ENCODE data around the gene MYO3A.

Gene MYO3A

DNA sequence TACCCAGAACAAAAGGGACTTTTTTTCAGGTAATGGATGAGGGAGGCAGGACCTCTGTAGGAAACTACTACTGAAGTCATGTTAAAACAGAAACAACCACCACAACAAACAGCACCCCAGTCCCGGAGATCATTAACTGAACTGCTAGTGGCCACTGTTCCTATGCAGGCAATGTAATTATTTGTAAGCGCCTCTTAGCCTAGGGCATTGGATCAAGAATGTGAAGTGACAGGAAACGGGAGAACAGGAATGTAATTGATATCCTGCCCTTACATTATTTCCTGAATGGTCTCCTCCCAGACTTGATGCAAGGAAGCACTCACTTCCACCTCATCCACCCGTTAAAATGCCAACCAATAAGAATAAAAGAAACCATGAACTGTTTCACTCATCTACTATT, 265.8 kb downstream of the MYO3A start:
- no peak for DNase-seq (ENCODE audit: low read depth, low spot score)
- CTCF ChIA-PET: no interaction called here
- no peak overlapping the region for H3K4me3 ChIP-seq (ENCODE audit: low read depth, low read length)
- TF ChIP-seq, protein P1, sequence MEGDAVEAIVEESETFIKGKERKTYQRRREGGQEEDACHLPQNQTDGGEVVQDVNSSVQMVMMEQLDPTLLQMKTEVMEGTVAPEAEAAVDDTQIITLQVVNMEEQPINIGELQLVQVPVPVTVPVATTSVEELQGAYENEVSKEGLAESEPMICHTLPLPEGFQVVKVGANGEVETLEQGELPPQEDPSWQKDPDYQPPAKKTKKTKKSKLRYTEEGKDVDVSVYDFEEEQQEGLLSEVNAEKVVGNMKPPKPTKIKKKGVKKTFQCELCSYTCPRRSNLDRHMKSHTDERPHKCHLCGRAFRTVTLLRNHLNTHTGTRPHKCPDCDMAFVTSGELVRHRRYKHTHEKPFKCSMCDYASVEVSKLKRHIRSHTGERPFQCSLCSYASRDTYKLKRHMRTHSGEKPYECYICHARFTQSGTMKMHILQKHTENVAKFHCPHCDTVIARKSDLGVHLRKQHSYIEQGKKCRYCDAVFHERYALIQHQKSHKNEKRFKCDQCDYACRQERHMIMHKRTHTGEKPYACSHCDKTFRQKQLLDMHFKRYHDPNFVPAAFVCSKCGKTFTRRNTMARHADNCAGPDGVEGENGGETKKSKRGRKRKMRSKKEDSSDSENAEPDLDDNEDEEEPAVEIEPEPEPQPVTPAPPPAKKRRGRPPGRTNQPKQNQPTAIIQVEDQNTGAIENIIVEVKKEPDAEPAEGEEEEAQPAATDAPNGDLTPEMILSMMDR (IDR thresholded peaks at IDR 0.05; ENCODE audit: insufficient read depth, low read length, missing control alignments): no peak
- POLR2A ChIA-PET: no interaction called here

DNA sequence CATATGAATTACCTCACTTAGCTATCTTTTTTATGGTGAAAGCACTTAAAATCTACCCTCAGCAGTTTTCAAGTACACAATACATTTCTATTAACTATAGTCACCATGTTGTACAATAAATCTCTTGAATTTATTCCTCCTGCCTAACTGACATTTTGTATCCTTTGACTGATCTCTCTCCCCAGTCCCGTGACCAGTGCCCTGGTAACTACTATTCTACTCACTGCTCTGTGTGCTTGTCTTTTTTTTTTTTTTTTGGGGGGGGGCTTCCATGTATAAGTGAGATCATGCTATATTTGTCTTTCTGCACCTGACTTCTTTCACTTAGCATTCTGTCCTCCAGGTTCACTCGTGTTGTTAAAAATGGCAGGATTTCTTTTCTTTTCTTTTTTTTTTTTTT, 271.2 kb downstream of the MYO3A start:
- TF ChIP-seq, protein P1 (IDR thresholded peaks at IDR 0.05; ENCODE audit: insufficient read depth, low read length, missing control alignments): no peak
- ChIA-PET POLR2A (no interaction called here), CTCF (no interaction called here)
- no peak overlapping the region for H3K4me3 ChIP-seq (ENCODE audit: low read depth, low read length)
- no peak for DNase-seq (ENCODE audit: low read depth, low spot score)

GRCh38 chr10:26211781-26212444, 277.9 kb downstream of the MYO3A start:
- ChIA-PET POLR2A (no interaction called here), CTCF (no interaction called here)
- DNase-seq (ENCODE audit: low read depth, low spot score): no peak
- no peak overlapping the region for H3K4me3 ChIP-seq (ENCODE audit: low read depth, low read length)
- TF ChIP-seq, protein P1 (IDR thresholded peaks at IDR 0.05; ENCODE audit: insufficient read depth, low read length, missing control alignments): no peak

GRCh38 chr10:26212511-26212910, 278.5 kb downstream of the MYO3A start:
- TF ChIP-seq, protein P1 (IDR thresholded peaks at IDR 0.05; ENCODE audit: insufficient read depth, low read length, missing control alignments): no peak
- POLR2A ChIA-PET: no interaction called here
- H3K4me3 ChIP-seq (ENCODE audit: low read depth, low read length): no peak overlapping the region
- no peak for DNase-seq (ENCODE audit: low read depth, low spot score)
- CTCF ChIA-PET: no interaction called here

DNA sequence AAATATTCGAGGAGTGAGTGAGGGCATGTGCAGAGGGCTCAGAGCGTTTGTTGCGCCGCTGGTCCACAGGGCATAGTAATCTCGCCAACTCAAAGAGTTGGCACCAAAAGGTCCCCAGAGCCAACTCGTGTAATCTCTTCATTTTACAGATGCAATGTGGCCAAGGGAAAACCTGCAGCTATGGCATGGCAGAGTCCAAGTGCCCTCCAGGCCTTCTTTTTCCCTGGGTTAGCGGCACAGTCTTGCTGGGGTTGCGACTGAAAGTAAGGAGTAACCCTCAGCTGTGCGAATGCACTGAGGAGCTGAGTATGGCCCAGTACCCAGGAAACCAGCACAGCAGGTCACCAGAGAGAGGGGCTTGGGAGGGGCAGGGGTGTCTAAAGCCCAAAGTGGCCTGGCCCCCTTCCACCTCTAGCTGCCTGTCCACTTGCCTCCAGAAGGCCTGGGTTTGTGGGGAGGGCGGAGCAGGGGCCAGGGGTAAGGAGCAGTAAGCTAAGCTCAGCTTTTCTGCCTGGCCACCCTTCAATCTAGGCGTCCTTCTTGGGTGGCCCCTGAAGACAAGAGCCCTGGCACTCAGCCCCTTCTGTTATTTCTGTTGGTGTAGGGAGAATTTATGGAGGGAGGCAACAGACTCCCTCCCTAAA, 279.2 kb downstream of the MYO3A start:
- H3K4me3 ChIP-seq (ENCODE audit: low read depth, low read length): no peak overlapping the region
- CTCF ChIA-PET: no interaction called here
- no peak for DNase-seq (ENCODE audit: low read depth, low spot score)
- POLR2A ChIA-PET: no interaction called here
- TF ChIP-seq, protein P1 (IDR thresholded peaks at IDR 0.05; ENCODE audit: insufficient read depth, low read length, missing control alignments): no peak

DNA sequence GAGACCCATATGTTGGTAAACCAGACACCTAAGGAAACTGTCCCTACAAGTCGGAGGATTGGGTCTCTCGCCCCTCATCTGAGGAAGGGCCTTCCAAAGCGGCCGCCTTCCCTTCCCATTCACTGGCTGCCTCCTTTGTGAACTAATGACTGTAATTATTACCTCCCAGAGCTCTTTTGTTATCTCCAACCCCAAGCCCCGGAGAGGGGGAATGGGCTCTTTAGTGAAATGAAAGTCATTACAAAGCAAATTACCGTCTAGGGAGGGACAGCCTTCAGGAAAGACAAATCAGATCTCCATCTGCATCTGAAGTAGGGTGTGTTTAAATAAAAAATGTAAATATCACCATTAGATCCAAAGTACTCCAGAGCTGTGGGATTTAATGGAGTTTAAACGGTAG, 280.0 kb downstream of the MYO3A start:
- DNase-seq (ENCODE audit: low read depth, low spot score): no peak
- POLR2A ChIA-PET: no interaction called here
- no peak overlapping the region for H3K4me3 ChIP-seq (ENCODE audit: low read depth, low read length)
- TF ChIP-seq, protein P1 (IDR thresholded peaks at IDR 0.05; ENCODE audit: insufficient read depth, low read length, missing control alignments): no peak
- CTCF ChIA-PET: no interaction called here
